ENCODE results near the gene OTC.

The OTC gene

DNA sequence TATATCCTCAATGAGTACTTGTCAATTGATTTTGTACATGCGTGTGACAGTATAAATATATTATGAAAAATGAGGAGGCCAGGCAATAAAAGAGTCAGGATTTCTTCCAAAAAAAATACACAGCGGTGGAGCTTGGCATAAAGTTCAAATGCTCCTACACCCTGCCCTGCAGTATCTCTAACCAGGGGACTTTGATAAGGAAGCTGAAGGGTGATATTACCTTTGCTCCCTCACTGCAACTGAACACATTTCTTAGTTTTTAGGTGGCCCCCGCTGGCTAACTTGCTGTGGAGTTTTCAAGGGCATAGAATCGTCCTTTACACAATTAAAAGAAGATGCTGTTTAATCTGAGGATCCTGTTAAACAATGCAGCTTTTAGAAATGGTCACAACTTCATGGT, at the start of gene OTC:
Gene OTC (plus strand): TSS at position 243 of the 400 bp plus-strand sequence. CDS start 93 bp downstream, at position 336.
- no peak for DNase-seq

DNA sequence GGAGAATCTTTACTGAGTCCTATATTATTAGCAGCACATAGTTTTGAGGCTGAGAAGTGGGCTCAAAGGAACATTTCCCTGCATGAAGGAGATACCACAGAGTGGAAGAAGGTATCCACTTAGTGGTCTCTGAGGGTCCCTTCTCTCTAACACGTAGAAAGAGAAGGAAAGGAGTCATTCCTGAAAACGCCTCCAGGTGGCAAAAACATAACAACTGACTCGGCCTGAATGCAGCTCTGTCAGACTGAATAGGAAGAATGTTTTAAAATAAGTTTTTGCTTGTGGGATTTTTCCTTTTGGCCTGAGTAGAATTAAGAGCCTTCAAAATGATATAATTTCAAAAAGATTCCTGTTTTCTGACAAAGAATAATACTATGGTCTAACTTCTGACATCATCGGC, 48.4 kb upstream of the OTC start:
- DNase-seq = no peak

DNA sequence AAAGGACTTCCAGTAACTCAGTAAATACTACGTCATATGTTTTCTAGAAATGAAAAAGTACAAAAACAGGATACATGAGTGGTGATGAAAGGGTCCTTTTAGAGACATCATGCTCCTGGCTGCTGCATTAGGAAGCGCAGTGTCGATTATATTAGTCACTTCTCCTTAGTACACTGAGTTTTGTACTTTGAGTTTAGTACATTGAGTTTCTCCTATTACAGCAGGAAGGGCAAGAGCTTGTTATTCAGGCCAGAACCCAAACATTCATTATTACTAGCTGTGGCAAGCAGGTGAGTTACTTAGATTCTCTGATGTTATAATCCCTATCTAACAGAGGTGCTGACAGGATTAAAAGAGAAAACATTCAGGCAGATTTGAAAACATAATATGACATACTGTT, 46.4 kb upstream of the OTC start:
- no peak for DNase-seq

DNA sequence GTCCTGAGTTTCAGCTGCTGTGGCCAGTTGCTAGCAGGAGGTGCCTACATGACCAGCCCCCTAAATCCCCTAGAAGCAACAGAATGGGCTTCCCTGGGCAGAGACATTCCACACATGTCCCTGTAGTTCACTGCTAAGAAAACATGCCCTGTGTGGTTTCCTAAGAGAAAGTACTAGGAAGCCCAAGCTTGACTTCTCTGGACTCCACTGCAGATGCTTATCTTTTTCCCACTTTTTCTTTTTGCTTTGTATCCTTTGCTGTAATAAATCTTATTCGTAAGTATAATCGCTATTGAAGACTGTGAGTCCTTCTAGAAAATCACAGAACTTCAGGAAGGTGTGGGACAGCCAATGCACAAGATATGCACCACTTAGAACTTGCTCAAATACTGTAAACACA, 40.7 kb upstream of the OTC start:
- no peak for DNase-seq

DNA sequence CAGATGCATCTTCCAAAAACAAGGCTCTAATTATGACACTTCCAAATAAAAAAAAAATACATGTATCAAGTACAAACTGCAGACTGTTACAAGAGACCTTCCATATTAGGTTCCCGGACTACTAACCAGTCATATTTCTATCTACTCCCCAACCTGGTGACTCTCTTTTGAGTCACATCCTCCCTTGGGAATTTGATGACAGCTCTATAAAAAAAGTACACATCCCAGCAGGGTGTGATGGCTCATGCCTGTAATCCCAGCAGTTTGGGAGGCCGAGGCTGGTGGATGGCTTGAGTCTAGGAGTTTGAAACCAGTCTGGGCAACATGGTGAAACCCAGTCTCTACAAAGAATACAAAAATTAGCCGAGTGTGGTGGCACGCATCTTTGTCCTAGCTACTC, 40.0 kb upstream of the OTC start:
- no peak for DNase-seq

DNA sequence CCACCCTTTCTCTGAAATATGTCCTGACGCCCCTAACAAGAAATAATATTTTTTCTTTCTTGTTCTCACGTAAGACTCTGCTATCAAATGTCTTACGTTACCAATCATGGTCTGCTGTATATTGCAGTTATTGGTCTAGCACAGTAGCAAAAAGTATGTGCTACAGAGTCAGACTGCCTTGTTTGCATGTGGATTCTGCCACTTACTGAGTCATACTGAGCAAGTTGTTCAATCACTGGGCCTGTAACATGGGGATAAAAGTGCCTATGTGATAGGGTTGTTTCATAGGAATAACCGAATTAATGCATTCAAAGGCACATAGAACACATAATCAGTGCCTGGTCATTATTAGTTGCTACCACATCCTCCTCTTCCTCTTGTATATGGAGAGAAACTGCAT, 39.2 kb upstream of the OTC start:
- no peak for DNase-seq

DNA sequence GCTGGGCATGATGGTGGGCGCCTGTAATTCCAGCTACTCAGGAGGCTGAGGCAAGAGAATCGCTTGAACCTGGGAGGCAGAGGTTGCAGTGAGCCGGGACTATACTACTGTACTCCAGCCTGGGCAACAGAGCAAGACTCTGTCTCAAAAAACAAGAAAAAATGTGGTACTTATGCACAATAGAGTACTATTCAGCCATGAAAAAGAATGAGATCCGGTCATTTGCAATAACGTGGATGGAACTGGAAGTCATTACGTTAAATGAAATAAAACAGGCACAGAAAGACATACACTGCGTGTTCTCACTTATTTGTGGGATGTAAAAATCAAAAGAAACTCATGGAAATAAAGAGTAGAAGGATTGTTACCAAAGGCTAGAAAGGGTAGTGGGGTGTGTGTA, 37.2 kb upstream of the OTC start:
- no peak for DNase-seq

DNA sequence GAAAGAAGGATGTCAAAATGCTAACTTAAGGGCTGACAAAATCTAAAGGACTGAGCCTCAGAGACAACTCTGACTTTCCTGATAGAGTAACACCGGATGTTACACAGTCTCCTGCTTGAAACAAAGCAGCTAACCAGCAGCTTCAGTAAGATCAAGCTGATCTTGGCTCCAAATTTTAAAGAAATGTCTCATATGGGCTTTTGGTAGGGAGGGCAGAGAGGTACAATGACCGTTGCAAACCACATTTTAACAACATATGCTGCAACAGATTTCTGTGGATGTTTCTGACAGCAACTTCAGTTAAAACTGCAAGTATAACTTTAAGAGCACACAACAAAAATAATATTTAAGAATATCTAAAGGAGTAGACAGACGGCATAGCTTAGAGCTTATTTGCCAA, 34.2 kb upstream of the OTC start:
- no peak for DNase-seq

DNA sequence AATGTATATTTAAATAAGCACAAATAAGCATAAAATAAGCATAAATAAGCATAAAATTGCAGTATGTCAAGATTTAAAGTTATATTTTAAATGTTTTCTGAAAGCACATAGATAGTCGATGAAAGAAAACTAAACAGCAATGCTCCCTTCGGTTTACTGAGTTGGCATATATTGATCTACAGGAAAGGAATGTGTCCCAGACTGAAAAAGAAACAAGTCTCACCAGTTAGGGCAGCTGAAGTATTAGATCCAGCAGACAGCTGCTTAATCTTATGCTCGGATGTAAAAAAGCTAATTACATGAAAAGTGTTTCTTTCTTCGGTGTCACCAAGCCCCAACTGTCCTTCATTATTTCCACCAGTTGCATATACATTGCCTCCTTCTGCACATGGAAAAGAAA, 33.8 kb upstream of the OTC start:
- DNase-seq = no peak

DNA sequence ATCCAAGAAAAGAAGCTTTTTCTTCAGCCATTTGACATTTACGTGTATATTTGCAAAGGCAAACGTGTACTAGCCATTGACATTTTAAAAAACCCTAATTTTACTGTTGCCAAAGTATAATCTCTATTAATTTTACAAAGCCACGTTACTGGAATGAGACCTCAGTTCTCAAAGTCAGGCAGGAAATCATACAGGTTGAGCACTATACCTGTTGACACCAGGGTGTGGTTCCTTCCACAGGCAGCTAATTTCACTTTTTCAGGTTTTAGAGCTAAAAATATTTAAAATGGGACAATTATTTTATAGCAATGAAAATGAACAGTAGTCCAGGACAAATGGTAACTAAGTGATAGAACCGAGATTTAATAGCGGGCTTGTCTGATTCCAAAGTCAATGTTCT, 31.6 kb upstream of the OTC start:
- no peak for DNase-seq

DNA sequence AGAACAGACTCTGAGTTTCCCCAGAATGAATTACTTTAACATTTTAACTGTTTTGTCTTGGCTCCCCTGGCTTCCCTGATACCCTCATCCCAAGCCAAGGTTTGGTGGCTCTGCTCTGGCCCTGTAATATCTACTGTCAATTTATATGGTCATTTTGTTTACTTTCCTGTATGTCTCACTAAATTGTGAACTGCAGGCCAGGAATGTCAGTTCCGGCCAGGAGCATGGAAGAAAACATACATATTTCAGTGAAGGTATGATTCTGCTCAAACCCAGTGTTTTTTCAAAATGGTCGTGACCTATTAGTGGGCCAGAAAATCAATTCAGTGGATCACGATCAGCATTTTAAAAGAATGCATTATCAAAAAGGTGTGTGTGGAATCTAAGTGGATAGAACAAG, 26.3 kb upstream of the OTC start:
- no peak for DNase-seq

DNA sequence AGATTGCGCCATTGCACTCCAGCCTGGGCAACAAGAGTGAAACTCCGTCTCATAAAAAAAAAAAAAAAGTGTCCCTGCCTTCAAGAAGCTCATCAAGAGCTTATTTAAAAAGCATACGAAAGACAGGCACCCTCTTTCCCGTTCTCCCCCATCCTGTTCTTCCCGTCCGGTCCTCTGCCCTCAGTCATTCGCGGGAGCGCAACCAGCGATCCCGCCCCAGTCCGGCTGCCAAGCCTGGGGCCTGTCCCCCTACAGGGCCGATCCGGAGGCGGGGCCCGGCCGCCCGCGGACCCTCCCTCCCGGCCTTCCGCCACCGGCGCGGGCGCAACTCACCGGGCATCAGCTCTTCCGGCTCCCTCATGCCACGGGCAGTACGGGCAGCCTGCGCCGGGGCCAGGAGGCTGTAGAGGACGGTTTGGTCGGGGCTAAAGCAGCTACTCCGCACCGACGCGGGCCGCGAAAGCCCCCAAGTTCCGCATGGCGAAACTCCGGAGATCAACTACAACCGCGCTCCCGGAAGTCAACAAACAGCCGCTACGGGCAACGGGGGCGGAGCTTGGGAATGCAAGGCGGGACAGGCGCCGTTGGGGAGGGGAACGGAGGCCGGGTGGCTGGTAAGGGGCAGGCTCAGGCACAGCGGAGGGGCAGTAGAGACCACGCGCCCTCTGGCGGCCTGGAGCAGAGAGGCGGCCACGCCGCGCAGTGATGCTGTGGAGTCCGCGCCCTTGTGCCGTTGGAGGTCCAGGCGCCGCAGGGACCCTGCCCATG, 25.2 kb upstream of the OTC start, which contains the start of gene RPGR:
Gene RPGR (minus strand): TSS at position 503 of the 768 bp plus-strand sequence. CDS start 142 bp downstream, at position 361.
- peak; percentile 67 to 82 (median 78) for DNase-seq

DNA sequence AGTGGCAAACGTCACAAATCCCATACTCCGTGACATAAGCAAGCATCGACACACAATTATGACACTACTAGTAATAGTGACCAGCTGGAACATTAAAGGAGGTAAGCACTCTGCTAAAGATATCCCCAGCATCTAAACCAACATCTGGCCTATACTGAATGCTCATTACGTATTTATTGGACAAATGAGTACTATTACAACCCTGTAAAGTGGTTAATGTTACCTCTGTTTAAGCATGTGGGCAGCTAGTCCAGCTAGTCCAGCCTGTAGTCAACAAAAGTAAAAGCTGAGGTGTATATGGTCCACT, 24.7 kb upstream of the OTC start:
- no peak for DNase-seq

DNA sequence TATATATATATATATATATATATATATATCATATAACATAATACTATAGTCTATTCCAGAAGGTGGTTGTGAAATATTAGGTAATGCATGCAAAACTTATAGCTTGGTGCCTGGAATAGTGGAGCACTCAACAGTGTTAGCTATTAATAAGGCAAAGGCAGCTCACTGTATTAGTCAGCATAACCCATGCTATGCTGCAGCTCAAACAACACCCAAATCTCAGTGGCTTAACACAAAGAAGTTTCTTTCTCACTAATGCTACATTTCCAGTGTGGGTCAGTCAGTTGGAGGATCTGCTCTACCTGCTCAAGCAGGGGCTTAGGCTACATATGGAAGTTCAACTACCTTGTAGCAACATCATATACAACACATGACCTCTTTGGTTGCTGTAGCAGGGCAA, 19.9 kb upstream of the OTC start:
- DNase-seq = no peak

DNA sequence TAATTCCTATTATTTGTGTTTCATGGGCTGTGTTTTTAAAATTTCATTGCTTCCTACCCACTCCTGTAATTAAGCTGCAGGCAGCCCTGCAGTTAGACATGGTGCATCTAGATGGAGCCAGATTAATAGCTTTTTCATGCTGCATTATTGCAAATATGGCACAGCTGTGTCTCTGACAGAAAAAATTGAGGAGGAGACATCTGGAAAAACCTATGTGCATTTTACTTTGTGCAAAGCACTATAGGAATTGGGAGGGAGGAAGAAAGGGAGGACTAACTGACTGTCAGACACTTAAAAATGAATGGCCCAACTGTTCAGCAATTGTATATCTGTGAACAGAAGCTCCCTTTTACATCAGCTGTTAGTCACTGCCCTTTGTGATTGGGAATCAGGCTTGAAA, 17.0 kb upstream of the OTC start:
- DNase-seq = no peak

DNA sequence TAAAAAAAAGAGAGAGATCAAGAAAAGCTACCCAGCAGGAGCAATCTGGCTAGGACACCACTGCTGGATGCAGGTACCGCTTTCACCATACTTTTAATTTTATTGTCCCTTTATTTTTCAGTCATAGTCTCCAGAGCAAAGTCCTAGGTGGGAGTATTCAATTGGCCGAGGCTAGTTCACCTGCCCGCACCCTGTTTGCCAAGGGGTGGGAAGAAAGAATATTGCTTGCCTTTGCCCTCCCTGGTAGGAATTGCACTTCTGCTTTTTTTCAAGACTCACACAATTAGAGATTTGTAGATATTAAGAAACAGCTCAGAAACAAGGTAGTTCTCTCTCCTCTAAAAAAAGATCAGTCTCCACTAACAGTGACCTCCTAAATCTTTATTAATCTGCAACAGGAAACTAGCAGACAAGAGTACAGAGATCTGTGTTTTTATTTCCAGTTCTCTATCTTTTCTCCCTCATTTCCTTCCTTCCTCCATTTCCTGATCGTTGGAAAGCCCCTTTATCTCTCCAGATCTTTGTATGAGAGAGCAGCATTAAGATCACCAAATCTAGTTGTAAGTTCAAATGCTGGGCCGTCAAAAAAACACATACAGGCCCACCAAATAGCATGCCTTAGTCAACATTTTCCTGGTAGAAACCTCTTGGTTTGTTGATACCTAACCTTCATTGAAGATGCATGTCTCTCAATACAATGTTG, 15.7 kb upstream of the OTC start:
- DNase-seq = no peak

DNA sequence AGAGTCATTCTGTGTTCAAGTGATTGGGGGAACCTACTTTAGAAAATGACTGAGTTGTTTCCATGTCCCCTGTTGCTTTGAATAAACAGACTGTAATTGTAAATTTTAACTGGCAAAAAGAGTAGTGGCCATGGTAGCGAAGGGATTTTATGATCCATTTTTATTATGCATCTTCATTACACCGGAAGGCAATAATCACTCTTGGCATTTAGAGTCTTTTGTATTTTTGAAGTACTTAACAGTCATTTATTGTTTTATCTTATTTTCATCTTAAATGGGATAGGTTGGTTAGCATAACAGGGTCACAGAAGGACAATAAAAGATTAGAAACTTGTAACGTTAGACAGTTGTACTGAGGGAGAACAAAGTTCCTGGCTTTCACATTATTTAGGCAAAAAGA, 11.0 kb upstream of the OTC start:
- no peak for DNase-seq

DNA sequence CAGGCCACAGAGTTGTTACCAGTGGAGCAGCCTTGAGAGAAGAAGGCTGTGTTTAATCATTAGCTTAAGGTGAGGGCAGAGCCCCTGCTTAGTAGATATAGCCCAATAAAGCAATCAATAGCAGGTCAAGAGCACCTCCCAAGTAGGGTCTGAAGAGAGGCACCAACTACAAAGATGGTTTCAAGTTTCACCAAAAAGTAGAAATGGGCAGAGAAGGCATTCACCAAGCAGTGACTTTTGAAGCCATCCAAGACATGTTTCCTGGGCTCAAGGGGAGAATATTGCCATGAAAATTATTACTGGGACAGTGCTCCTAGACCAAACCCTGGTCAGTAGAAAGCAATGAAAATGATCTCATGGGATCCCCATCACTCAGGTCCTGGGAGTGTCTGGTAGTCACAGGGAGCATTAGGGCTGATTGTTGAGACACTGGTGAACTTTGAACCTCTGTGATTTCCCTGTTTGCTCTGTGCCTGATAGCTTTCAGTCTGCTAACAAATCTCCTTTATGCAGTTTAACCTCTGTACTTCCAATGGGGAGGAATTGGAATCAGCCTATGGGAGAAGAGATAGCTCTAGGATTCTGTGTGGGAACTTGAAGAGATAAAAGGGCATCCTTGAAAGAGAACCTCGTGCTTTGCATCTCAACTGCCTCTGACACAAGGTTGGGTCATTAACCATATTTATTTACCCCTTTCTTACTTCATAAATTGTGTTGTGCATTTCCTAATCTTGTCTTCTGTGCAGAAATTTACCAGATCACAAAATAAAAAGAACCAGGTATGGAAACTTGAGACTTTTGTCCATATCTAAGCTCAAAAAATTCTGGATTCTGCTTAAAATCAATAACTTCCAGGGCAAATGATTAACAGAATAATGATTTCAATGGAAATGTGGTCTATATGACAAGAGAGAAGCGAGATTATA, 9.3 kb upstream of the OTC start:
- DNase-seq = no peak

DNA sequence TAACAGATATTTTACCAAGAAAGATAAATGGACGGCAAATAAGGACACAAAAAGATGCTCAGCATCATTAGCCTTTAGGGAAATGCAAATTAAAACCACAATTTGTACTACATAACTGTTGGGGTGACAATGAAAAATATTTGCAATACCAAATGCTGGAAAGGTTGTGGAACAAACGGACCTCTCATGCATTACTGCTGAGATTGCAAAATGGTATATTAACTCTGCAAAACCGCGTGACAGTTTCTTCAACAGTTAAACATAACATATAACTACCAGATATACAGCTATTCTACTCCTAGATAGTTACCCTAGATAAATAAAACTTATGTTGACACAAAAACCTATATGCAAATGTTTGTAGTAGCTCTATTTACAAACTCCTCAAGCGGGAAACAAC, 6.3 kb upstream of the OTC start:
- no peak for DNase-seq

DNA sequence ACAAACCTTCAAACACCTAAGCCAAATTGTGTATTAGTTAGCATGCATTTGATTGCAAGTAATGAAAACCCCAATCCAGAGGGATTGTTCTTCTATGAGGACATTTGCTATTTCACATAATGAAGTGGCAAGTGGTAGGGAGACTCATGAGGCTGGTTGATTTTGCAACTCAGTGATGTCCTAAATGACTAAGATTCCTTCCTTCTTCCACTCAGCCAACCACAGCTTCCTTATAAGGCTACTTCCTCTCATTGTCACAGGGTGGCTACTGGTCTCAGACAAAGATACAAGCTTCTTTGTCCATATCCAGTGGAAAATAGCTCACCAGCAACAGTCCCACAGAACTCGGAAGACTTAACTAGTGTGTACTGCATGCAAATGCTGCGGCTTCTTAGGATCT, 5.3 kb upstream of the OTC start:
- DNase-seq = no peak

DNA sequence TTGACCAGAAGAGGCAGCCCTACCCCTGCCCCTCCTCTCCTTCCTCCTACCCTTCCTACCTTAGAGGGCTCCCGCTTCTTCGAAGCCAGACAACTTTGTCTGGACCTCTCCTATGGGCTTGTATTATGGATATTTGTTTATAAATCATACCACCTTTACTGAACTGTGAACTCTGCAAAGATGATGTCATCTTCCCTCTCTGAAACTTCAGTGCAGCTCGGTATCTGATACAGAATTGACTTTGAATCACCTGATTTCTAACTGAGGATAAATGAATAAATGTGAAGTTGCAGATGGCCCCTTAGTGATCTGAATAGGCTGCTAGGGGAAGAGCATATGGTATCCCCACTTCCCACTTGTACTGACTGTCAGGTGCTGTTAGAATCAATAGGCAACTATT, 1.1 kb upstream of the OTC start:
- DNase-seq = no peak

DNA sequence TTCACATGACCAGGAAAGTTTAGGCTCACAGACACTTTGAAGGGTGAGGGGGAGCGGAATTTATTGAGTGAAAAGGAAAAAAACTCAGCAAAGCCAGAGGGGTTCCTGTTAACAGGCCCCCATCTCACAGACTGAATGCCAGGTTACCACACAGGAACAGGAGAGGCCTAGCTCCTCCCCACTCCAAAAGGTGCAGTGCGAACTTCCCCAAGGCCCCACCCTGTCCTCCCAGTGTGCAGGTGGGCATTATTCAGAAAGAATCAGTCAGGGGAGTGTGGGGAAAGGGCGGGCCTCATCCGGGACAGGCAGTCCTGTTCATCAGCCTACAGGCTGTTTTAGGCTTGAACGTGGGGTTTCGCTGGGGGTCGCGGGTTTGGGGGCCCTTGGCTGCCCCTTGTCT, 4.0 kb downstream of the OTC start:
- no peak for DNase-seq

DNA sequence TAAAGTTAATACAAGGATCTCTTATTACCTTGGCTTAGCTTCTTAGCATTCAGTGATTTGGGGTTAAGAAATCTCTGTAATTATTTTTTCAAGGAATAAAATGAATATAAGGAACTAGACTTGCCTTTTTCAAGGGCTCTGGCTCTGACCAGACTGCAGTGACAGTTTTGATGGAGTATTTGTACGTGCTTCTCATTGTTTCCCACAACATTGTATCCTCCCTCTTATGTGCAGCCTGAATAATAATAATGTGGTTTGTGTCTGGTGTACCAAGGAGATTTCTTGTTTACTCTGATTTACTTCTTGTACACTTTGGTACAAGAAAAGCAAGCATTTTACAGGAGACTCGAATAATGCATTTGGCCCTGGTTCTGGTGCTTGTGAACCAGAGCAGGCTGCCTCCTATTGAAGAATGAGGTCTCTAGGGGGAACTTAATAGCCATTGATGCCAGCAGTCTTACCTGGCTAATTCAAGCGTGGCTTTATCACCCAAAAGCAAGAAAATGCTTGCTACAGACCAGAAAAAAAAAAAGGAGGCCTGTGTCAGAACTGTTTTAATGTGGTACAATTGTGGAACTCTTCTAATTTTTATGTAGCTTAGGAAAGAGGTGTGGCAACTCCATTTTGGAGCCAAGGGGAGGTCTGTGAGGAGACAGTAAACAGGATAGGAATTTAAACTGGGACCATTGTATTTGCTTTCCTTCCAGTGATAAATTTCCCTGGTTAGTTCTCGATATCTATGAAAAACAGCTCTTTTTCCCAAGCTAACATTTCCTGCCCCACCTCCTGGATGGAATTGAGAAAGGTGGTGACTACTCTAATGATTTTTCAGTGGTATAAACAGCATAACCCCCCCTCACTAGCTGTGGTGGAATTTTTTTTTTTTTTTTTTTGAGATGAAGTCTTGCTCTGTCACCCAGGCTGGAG, 5.6 kb downstream of the OTC start:
- no peak for DNase-seq

Data from activated CD4-positive, CD25-positive, alpha-beta regulatory T cell (primary cell).